A673 (cell line): ENCODE data around the gene ERICH2. TPM values are rescaled to one million over a fixed set of nuclear protein-coding genes. Genes with fewer than 3 reads are reported as not detected.

Experiments
- BruUV-seq: library from RNA; stranded (reverse); fragments of 400-500 nt; replicated peaks from 2 replicates; lab custom pipeline; 2021; lab: Mats Ljungman, UMichigan
- CTCF ChIA-PET: fragments of 300-600 bp; sonication (Branson Sonifier 250); formaldehyde crosslinking; loops from one replicate; lab custom pipeline; 2022; ENCODE audit warnings: antibody characterized with exemption; lab: Charles Lee
- POLR2A ChIA-PET: fragments of 300-600 bp; sonication (Branson Sonifier 250); formaldehyde crosslinking; loops from one replicate; lab custom pipeline; 2022; ENCODE audit warnings: antibody characterized with exemption; ENCODE audit not compliant: low non-redundant PET; lab: Charles Lee
- DNase-seq: peaks from one replicate; pipeline ENCODE4 v3.0.0-alpha.2; 2015; ENCODE audit warnings: low spot score
- H3K27ac ChIP-seq: fragments of 200-600 bp; sonication (generic); 2 replicates; pipeline ENCODE4 v1.5.1; 2016; ENCODE audit warnings: mixed run types, low read depth, mild to moderate bottlenecking, mixed read lengths, antibody characterized with exemption, low read length; ENCODE audit not compliant: poor library complexity, severe bottlenecking
- H3K27me3 ChIP-seq: fragments of 200-600 bp; sonication (generic); replicated peaks from 2 replicates; pipeline ENCODE4 v1.6.1; 2017; ENCODE audit warnings: mixed run types, low read depth, mild to moderate bottlenecking, mixed read lengths, antibody characterized with exemption, low read length; ENCODE audit not compliant: insufficient read depth, poor library complexity
- H3K36me3 ChIP-seq: fragments of 200-600 bp; sonication (generic); 2 replicates; pipeline ENCODE4 v1.6.1; 2016; ENCODE audit warnings: mixed run types, mild to moderate bottlenecking, mixed read lengths, antibody characterized with exemption, low read length; ENCODE audit not compliant: insufficient read depth, poor library complexity, severe bottlenecking
- H3K4me1 ChIP-seq: fragments of 200-600 bp; sonication (generic); 2 replicates; pipeline ENCODE4 v1.6.1; 2017; ENCODE audit warnings: mixed run types, mild to moderate bottlenecking, mixed read lengths, antibody characterized with exemption, low read length; ENCODE audit not compliant: insufficient read depth, poor library complexity, severe bottlenecking
- H3K4me3 ChIP-seq: fragments of 200-600 bp; sonication (generic); 2 replicates; pipeline ENCODE4 v1.5.1; 2016; ENCODE audit warnings: low read depth, mixed run types, mild to moderate bottlenecking, mixed read lengths, low read length; ENCODE audit not compliant: poor library complexity, severe bottlenecking
- H3K9me3 ChIP-seq: fragments of 200-600 bp; sonication (generic); 2 replicates; pipeline ENCODE4 v1.6.1; 2016; ENCODE audit warnings: mixed run types, low read depth, mild to moderate bottlenecking, mixed read lengths, antibody characterized with exemption, low read length; ENCODE audit not compliant: poor library complexity, severe bottlenecking
- EZH2 ChIP-seq: fragments of 200-600 bp; sonication (generic); IDR thresholded peaks from 2 replicates; pipeline ENCODE4 v1.6.1; 2017; ENCODE audit warnings: borderline replicate concordance, low read depth, mild to moderate bottlenecking, mixed read lengths, antibody characterized with exemption, low read length; ENCODE audit not compliant: poor library complexity, severe bottlenecking
- intact Hi-C: fragments of 100-400 bp; cut with micrococcal nuclease; formaldehyde crosslinking; loops from one replicate; pipeline ENCODE4 v1.10.0; 2022; ENCODE audit not compliant: unreplicated experiment
- total RNA-seq: library from RNA; stranded (reverse); gene quantifications from 2 replicates; pipeline ENCODE4 v1.2.3, GENCODE V29; 2021
- TF ChIP-seq, protein P1 (sequence below): fragments of 300-800, 200-600 bp; sonication (generic); conservative IDR thresholded peaks from 2 replicates; pipeline ENCODE4 v1.5.1; 2017; ENCODE audit warnings: low read depth, mild to moderate bottlenecking, antibody characterized with exemption, low read length, moderate library complexity, mixed read lengths

The ERICH2 gene
- total RNA-seq, 1 experiment from 2014 or later, result not detected

DNA sequence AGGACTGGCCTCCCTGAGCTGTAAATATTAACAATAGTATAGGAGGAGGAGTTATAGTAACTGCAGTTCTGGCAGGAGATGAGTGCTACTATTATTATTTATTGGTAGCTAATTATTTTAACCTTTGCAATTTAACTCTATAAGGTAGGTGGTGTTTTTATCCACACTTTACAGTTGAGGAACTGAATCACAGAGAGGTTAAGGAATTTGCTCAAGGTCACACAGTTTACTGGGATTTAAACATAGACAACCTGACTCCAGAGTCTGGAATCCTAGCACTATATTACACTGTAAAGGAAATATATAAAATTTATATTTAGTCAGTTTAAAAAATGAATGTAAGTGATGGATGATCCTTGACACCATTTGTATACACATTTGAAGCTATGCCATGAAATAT lies 2.1 kb downstream of the ERICH2 start:
- Histone ChIP-seq H3K9me3 (no peaks in the 10 kb centered on the region), H3K4me3 (no peak overlapping the region), H3K36me3 (no peaks in the 10 kb centered on the region), H3K4me1 (peaks cover 7% of the 10 kb centered on the region), H3K27ac (no peak overlapping the region), H3K27me3 (peaks cover 38% of the 10 kb centered on the region)
- POLR2A ChIA-PET, result interaction anchor here (0.5 kb wide), 1 partner anchor 200 kb away, joined by 3 read pairs; no protein-coding TSS in a partner anchor
- DNase-seq, result no peak
- no peak for TF ChIP-seq EZH2
- TF ChIP-seq, protein P1, sequence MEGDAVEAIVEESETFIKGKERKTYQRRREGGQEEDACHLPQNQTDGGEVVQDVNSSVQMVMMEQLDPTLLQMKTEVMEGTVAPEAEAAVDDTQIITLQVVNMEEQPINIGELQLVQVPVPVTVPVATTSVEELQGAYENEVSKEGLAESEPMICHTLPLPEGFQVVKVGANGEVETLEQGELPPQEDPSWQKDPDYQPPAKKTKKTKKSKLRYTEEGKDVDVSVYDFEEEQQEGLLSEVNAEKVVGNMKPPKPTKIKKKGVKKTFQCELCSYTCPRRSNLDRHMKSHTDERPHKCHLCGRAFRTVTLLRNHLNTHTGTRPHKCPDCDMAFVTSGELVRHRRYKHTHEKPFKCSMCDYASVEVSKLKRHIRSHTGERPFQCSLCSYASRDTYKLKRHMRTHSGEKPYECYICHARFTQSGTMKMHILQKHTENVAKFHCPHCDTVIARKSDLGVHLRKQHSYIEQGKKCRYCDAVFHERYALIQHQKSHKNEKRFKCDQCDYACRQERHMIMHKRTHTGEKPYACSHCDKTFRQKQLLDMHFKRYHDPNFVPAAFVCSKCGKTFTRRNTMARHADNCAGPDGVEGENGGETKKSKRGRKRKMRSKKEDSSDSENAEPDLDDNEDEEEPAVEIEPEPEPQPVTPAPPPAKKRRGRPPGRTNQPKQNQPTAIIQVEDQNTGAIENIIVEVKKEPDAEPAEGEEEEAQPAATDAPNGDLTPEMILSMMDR, result no peak
- intact Hi-C loops, result no loop called here
- CTCF ChIA-PET, result no interaction called here
- no TSS peak for BruUV-seq

DNA sequence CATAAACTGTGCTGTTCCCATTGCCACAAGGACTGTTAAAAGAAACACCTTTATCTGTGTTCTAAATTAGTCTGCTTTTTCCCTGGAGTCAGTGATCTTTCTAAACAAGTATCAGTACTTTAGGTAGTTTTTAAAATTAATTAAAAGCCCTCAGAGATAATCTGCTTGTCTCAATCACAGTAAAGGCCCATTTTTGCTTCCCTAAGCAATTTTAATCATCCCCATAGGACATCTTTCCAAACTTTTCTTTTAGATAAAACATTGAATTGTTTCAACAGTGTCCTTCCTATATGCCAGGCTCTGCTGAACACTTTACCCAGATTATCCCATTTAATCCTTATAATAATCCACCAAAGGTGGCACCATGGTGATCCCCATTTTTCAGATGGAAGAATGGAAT lies 3.9 kb downstream of the ERICH2 start:
- intact Hi-C loops, result no loop called here
- ChIA-PET CTCF (no interaction called here), POLR2A (no interaction called here)
- no TSS peak for BruUV-seq
- H3K27ac ChIP-seq, result no peak overlapping the region
- TF ChIP-seq, protein P1, result no peak
- no peak for TF ChIP-seq EZH2
- no peaks in the 10 kb centered on the region for H3K36me3 ChIP-seq
- no peaks in the 10 kb centered on the region for H3K9me3 ChIP-seq
- no peak overlapping the region for H3K4me3 ChIP-seq
- no peak for DNase-seq
- peaks cover 56% of the 10 kb centered on the region for H3K27me3 ChIP-seq
- H3K4me1 ChIP-seq, result peaks cover 7% of the 10 kb centered on the region

DNA sequence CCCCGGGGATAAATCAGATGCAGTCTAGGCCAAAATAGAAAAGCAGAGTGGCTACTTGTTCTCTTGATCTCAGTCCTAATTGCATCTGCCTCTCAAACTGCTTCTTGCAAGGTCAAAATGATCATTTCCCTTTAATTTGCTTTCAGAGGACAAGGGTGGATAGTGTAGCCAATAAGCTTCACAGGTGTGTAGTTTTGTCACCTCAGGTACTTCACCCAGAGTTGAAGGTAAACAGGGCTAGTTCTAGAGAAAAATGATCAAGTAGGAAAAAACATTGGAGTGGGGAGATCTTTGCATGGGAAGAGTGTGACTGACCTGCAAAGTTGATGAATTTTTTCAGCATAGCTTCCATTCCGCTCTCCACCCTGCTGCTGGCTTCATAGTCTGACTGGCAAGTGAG lies 8.7 kb downstream of the ERICH2 start:
- no peak for DNase-seq
- no peak for TF ChIP-seq EZH2
- TF ChIP-seq, protein P1, result no peak
- Histone ChIP-seq H3K4me3 (no peak overlapping the region), H3K36me3 (no peaks in the 10 kb centered on the region), H3K9me3 (no peaks in the 10 kb centered on the region), H3K27me3 (peaks cover 64% of the 10 kb centered on the region), H3K27ac (no peak overlapping the region), H3K4me1 (no peaks in the 10 kb centered on the region)
- ChIA-PET CTCF (no interaction called here), POLR2A (no interaction called here)
- intact Hi-C loops, result no loop called here
- no TSS peak for BruUV-seq
